DMS 273 treated with DMSO at 0.1 percent for 48 hours (cell line): ENCODE measurements around the gene WFDC10A.
"Not testable (repeated sequence)": the region's sequence is repeated elsewhere in the genome, so short reads cannot be mapped to it uniquely, and the experiment has no call there.

Experiments used
- DNase-seq: peaks from one replicate; lab custom pipeline; 2025; lab: John Stamatoyannopoulos, UW

Gene WFDC10A

GRCh38 chr20:45629496-45630100, at the start of gene WFDC10A:
WFDC10A (plus strand) TSS chr20:45629739; CDS start chr20:45629814, 75 bp downstream.
- DNase-seq, result peak; percentile 5

- no peak for DNase-seq
Observed at GRCh38 chr20:45581702-45582101, 47.8 kb upstream of the WFDC10A start.

- DNase-seq, result no peak
Observed at GRCh38 chr20:45583502-45583901, 46.0 kb upstream of the WFDC10A start.

- not testable (repeated sequence) for DNase-seq
Observed at GRCh38 chr20:45584294-45584693, 45.2 kb upstream of the WFDC10A start.

GRCh38 chr20:45585986-45586385, 43.6 kb upstream of the WFDC10A start:
- not testable (repeated sequence) for DNase-seq

- no peak for DNase-seq
Observed at GRCh38 chr20:45588800-45589199, 40.7 kb upstream of the WFDC10A start.

- DNase-seq, result no peak
Observed at GRCh38 chr20:45589725-45590124, 39.8 kb upstream of the WFDC10A start.

GRCh38 chr20:45592574-45593189, 36.9 kb upstream of the WFDC10A start:
- DNase-seq, result peak; percentile 28

- no peak for DNase-seq
Observed at GRCh38 chr20:45593498-45593897, 36.0 kb upstream of the WFDC10A start.

- DNase-seq, result no peak
Observed at GRCh38 chr20:45595235-45595634, 34.3 kb upstream of the WFDC10A start.

GRCh38 chr20:45607810-45608209, 21.7 kb upstream of the WFDC10A start:
- DNase-seq, result no peak

- no peak for DNase-seq
Observed at GRCh38 chr20:45611054-45611453, 18.5 kb upstream of the WFDC10A start.

GRCh38 chr20:45612314-45612713, 17.2 kb upstream of the WFDC10A start:
- DNase-seq, result no peak

GRCh38 chr20:45617591-45617990, 11.9 kb upstream of the WFDC10A start:
- no peak for DNase-seq

GRCh38 chr20:45621593-45621992, 7.9 kb upstream of the WFDC10A start:
- DNase-seq, result no peak

GRCh38 chr20:45626540-45626939, 3.0 kb upstream of the WFDC10A start:
- DNase-seq, result no peak

- DNase-seq, result no peak
Observed at GRCh38 chr20:45630371-45630770, 832 bp downstream of the WFDC10A start.

- no peak for DNase-seq
Observed at GRCh38 chr20:45631184-45631583, 1.6 kb downstream of the WFDC10A start, which contains the start of gene WFDC9. WFDC9 (minus strand) TSS chr20:45631284; CDS start chr20:45610181, 21,103 bp downstream.

GRCh38 chr20:45636513-45636912, 7.0 kb downstream of the WFDC10A start:
- DNase-seq, result no peak

- DNase-seq, result no peak
Observed at GRCh38 chr20:45639687-45640086, 10.1 kb downstream of the WFDC10A start.

- DNase-seq, result not testable (repeated sequence)
Observed at GRCh38 chr20:45641076-45641475, 11.5 kb downstream of the WFDC10A start.

GRCh38 chr20:45645869-45646268, 16.3 kb downstream of the WFDC10A start:
- DNase-seq, result not testable (repeated sequence)

GRCh38 chr20:45646875-45647274, 17.3 kb downstream of the WFDC10A start:
- DNase-seq, result no peak
